GM21529 (cell line): Measurements from ENCODE around the gene MACC1.
"Not testable (repeated sequence)": the region's sequence is repeated elsewhere in the genome, so short reads cannot be mapped to it uniquely, and the experiment has no call there.

ENCODE experiments used
- ATAC-seq: cut with Tn5 transposase; IDR thresholded peaks from one replicate; pipeline ENCODE4 v1.9.1; 2021; ENCODE audit not compliant: unreplicated experiment

Gene MACC1

GRCh38 chr7:20133803-20134202, 83.4 kb downstream of the MACC1 start:
- no peak for ATAC-seq

GRCh38 chr7:20132585-20132984, 84.6 kb downstream of the MACC1 start:
- ATAC-seq, result no peak

- no peak for ATAC-seq
Observed at GRCh38 chr7:20131776-20132175, 85.4 kb downstream of the MACC1 start.

GRCh38 chr7:20129920-20130319, 87.3 kb downstream of the MACC1 start:
- no peak for ATAC-seq

GRCh38 chr7:20128001-20128400, 89.2 kb downstream of the MACC1 start:
- no peak for ATAC-seq

- ATAC-seq, result not testable (repeated sequence)
Observed at GRCh38 chr7:20126060-20126459, 91.1 kb downstream of the MACC1 start.

GRCh38 chr7:20124087-20124486, 93.1 kb downstream of the MACC1 start:
- ATAC-seq, result not testable (repeated sequence)

- ATAC-seq, result not testable (repeated sequence)
Observed at GRCh38 chr7:20122653-20123316, 94.4 kb downstream of the MACC1 start.

GRCh38 chr7:20122073-20122472, 95.1 kb downstream of the MACC1 start:
- no peak for ATAC-seq

GRCh38 chr7:20121404-20121803, 95.8 kb downstream of the MACC1 start:
- ATAC-seq, result no peak

- not testable (repeated sequence) for ATAC-seq
Observed at GRCh38 chr7:20120611-20121168, 96.5 kb downstream of the MACC1 start.

- ATAC-seq, result no peak
Observed at GRCh38 chr7:20116869-20117268, 100.3 kb downstream of the MACC1 start.

GRCh38 chr7:20114468-20114867, 102.7 kb downstream of the MACC1 start:
- peak; percentile 82 for ATAC-seq

- peak; percentile 90 for ATAC-seq
Observed at GRCh38 chr7:20113427-20114027, 103.7 kb downstream of the MACC1 start.

GRCh38 chr7:20112696-20113095, 104.5 kb downstream of the MACC1 start:
- ATAC-seq, result no peak

- ATAC-seq, result no peak
Observed at GRCh38 chr7:20111821-20112542, 105.2 kb downstream of the MACC1 start.

GRCh38 chr7:20107582-20107981, 109.6 kb downstream of the MACC1 start:
- ATAC-seq, result no peak

- ATAC-seq, result no peak
Observed at GRCh38 chr7:20104696-20105095, 112.5 kb downstream of the MACC1 start.

- ATAC-seq, result no peak
Observed at GRCh38 chr7:20102982-20103381, 114.2 kb downstream of the MACC1 start.

GRCh38 chr7:20095862-20096261, 121.3 kb downstream of the MACC1 start:
- ATAC-seq, result no peak

- no peak for ATAC-seq
Observed at GRCh38 chr7:20095436-20095835, 121.7 kb downstream of the MACC1 start.

- ATAC-seq, result no peak
Observed at GRCh38 chr7:20089431-20089830, 127.8 kb downstream of the MACC1 start.
